ENCODE data around the gene TSPAN9.

DNA sequence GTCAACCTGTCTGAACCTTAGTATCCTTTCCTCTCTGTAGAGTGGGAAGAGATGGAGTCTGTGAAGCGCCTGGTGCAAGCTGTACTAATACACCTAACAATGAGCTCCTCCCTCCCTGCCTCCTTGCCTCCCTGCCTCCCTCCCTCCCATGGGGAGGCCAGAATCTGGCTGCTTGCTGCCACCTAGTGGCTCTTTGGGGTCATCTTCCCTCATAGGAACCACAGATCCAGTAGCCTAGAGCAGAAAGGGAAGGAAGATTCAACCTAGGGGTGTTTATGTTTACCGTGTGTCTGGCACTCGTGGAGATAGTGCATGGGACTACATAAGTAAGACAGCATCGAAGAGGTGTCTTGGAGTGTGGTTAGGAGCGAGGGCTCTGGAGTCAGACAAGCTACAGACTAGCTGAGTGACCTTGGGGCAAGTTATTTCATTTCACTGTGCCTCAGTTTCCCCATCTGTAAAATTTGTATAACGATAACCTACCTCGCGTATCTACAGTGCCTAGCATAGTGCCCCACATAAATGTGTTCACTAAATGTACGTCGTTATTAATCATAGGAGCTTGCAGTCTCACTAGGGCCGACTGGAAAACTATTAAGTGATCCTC is 35.5 kb upstream of the TSPAN9 start:
- TF ChIP-seq, protein P1, sequence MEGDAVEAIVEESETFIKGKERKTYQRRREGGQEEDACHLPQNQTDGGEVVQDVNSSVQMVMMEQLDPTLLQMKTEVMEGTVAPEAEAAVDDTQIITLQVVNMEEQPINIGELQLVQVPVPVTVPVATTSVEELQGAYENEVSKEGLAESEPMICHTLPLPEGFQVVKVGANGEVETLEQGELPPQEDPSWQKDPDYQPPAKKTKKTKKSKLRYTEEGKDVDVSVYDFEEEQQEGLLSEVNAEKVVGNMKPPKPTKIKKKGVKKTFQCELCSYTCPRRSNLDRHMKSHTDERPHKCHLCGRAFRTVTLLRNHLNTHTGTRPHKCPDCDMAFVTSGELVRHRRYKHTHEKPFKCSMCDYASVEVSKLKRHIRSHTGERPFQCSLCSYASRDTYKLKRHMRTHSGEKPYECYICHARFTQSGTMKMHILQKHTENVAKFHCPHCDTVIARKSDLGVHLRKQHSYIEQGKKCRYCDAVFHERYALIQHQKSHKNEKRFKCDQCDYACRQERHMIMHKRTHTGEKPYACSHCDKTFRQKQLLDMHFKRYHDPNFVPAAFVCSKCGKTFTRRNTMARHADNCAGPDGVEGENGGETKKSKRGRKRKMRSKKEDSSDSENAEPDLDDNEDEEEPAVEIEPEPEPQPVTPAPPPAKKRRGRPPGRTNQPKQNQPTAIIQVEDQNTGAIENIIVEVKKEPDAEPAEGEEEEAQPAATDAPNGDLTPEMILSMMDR (optimal IDR thresholded peaks at IDR 0.05 in 1 of 3, IDR thresholded peaks at IDR 0.05 in 1 of 3, conservative IDR thresholded peaks at IDR 0.05 in 1 of 3; ENCODE audit: extremely low read depth in 1 of 3, insufficient read depth in 2 of 3, low read length in 3 of 3): peak; percentile 50 to 73 (median 67)
- no peak for TF ChIP-seq EZH2 (IDR thresholded peaks at IDR 0.05; ENCODE audit: low read length)
